ENCODE data around the gene SHROOM3. TPM values are rescaled to one million over a fixed set of nuclear protein-coding genes. Genes with fewer than 3 reads are reported as not detected.

Gene SHROOM3
- total RNA-seq, 1 experiment from 2014 or later: 27.6 TPM

- Histone ChIP-seq H3K23me2 (ENCODE audit: insufficient read length, low read depth, low read length, poor library complexity, severe bottlenecking) (no peaks in the 10 kb centered on the region), H4K20me1 (ENCODE audit: control insufficient read depth, insufficient read depth, insufficient read length) (no peaks in the 10 kb centered on the region), H3K9ac (ENCODE audit: extremely low read depth, insufficient read length, low read length) (no peak overlapping the region), H2BK20ac (ENCODE audit: low read depth, low read length, poor library complexity, severe bottlenecking) (no peak overlapping the region), H3K18ac (ENCODE audit: insufficient read length, low read depth, low read length) (no peak overlapping the region), H2AK5ac (ENCODE audit: insufficient read length, low read length) (no peak overlapping the region), H3K27ac (ENCODE audit: insufficient read length, low read depth, low read length) (no peak overlapping the region), H3K9me3 (ENCODE audit: control insufficient read depth, low read depth, low read length) (no peaks in the 10 kb centered on the region), H4K8ac (replicated peaks; ENCODE audit: insufficient read length, low read depth, low read length) (no peak overlapping the region), H2BK12ac (ENCODE audit: insufficient read length, low read depth, low read length) (no peak overlapping the region), H2AFZ (ENCODE audit: low read length) (no peak overlapping the region), H2BK15ac (ENCODE audit: low read depth, low read length) (no peak overlapping the region), H3T11ph (ENCODE audit: low read length) (no peak overlapping the region), H4K5ac (ENCODE audit: insufficient read length, low read depth, low read length) (no peak overlapping the region), H3K14ac (ENCODE audit: insufficient read depth, low read length) (no peak overlapping the region), H3K23ac (ENCODE audit: insufficient read length, low read depth, low read length) (no peak overlapping the region), H3K4ac (ENCODE audit: low read depth, low read length) (no peak overlapping the region), H2BK120ac (ENCODE audit: low read depth, low read length, poor library complexity, severe bottlenecking) (no peak overlapping the region), H3K4me2 (ENCODE audit: insufficient read depth, insufficient read length, low read length) (no peak overlapping the region), H2BK5ac (ENCODE audit: insufficient read length, low read length) (no peak overlapping the region), H3K79me2 (ENCODE audit: insufficient read depth, low read length) (no peaks in the 10 kb centered on the region), H3K79me1 (ENCODE audit: insufficient read depth, low read depth, low read length, poor library complexity, severe bottlenecking) (no peaks in the 10 kb centered on the region), H3K4me1 (ENCODE audit: insufficient read depth, low read length) (peaks cover 2% of the 10 kb centered on the region; the same call in 1 of the 2 replicates), H4K91ac (ENCODE audit: insufficient read length, low read depth, low read length) (no peak overlapping the region), H3K27me3 (ENCODE audit: insufficient read depth, low read length) (no peaks in the 10 kb centered on the region), H3K56ac (ENCODE audit: insufficient read length, low read depth, low read length) (no peak overlapping the region)
- TF ChIP-seq CTCF (conservative IDR thresholded peaks at IDR 0.05): no peak
- Mint-ChIP-seq H3K36me3 (ENCODE audit: insufficient read depth in 1 of 3, low read depth in 3 of 3) (no peaks in the 10 kb centered on the region; a peak in 1 of 7 replicates), H3K9me3 (no peaks in the 10 kb centered on the region), H3K4me1 (peaks cover 20 to 32% of the 10 kb centered on the region in 2 experiments), H3K27me3 (ENCODE audit: low read depth) (no peaks in the 10 kb centered on the region), H3K4me3 (no peak overlapping the region), H3K27ac (no peak overlapping the region; a peak in 1 of 7 replicates)
- DNase-seq: no peak
- no CpG with 5 or more reads among the region's 8 CpGs for WGBS (ENCODE audit: extremely low coverage, insufficient read length, low lambda C conversion rate)
These were observed 209.9 kb downstream of the SHROOM3 start for GRCh38 chr4:76644831-76645485.
